ENCODE results near the gene PRKCB.
A peak's percentile ranks its signal among the peaks of the same experiment; 100 is the strongest.

The PRKCB gene

DNA sequence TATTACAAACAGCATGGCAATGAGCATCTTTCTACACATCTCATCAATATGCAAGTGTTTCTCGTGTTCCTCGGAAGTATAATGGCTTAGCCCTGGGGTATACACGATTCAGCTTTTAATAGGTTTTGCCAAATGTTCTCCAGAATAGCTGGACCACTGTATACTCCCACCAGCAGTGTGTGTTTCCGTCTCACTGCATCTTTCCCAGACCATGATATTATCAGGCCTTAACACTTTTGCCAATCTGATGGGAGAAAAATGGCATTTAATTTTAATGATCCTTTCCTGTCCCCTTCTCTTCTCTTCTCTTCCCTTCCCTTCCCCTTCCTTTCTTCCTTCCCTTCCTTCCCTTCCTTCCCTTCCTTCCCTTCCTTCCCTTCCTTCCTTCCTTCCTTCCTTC lies 30.8 kb downstream of the PRKCB start:
- DNase-seq, result no peak

DNA sequence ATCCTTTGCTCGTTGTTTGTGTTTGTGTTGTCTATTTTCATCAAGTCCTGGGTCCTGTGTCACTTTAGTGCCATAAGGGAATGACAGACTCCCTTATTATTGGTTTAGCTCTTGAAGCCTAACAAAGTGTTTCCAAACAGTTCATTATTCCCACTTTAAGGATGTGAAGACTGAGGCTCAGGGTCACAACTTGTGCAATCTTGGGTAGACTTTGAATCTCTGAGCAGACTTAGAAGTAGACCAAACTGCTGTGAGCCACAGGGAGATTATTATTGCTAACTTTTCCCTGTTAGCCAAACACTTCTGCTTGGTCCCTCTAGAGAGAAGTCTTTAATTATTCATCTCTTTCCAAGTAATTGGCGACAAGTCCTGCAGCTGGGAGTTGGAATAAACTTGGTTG lies 31.8 kb downstream of the PRKCB start:
- DNase-seq, result no peak

- DNase-seq, result no peak
Observed at GRCh38 chr16:23868136-23868535, 32.4 kb downstream of the PRKCB start.

- peak; percentile 45 for DNase-seq
Observed at GRCh38 chr16:23869052-23869451, 33.3 kb downstream of the PRKCB start.

- DNase-seq, result no peak
Observed at GRCh38 chr16:23871924-23872323, 36.1 kb downstream of the PRKCB start.

GRCh38 chr16:23874613-23875294 lies 39.0 kb downstream of the PRKCB start:
- no peak for DNase-seq

DNA sequence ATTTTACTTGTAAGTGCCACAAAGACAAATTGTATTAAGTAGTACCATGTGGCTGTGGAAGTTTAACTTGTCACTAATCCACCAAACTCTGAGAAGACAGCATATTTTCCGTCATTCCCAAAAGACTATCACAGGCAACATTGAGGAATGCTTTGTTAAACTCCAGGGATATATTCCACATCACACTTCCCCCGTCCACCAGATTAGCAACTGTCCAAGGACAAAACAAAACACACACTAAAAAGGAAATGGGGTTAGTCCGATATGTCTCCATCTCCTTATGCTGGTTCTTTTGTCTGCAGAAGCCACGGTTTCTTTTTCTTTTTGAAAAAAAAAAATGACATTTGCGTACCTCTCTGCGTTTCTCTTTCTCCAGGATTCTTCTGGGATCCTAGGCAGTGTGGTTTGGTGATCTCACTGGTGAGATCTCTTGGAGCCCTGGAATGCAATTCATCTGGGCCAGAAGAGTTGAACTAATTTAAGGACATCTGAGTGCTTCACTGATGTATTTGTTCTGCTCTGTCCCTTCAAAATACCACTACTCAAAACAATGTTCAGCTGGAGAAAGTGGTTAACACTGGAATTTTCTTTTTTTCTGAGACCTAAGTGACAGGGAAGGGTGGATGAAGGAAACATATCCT lies 40.6 kb downstream of the PRKCB start:
- no peak for DNase-seq

DNA sequence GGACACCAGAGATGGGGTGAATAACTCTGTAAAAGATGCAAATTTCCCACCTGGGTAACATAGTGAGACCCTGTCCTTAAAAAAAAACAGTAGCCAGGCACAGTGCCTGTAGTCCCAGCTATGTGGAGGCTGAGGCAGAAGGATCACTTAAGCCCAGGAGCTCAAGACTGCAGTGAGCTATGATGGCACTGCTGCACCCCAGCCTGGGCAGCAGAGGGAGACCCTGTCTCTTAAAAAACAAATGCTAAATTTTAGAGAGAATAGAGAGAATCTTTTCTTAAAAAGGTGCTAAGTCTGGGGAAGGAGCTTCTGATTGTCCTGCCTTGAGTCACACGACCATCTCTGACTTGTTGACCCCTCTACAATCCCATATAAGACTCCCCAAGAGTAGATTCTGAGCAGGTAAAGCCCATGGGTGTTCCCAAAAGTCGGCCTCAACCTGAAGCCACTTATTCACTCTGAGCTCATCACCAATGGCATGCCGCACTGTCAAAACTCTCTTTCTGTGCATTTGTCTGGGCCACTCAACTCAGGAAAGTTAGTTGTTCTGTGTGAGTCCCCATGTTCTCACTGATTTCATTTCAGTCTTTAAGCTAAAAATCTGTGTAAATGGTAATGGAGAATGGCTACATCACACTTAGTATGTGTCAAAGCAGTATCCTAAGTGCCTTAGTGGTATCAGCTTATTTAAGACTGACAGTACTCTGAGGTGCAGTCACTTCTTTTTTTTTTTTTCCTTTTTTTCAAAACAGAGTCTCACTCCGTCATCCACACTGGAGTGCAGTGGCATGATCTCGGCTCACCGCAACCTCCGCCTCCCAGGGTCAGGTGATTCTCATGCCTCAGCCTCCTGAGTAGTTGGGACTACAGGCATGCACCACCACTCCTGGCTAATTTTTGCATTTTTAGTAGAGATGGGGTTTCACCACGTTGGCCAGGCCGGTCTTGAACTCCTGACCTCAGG lies 41.6 kb downstream of the PRKCB start:
- DNase-seq, result peak; percentile 36

- DNase-seq, result no peak
Observed at GRCh38 chr16:23879735-23880373, 44.1 kb downstream of the PRKCB start.

DNA sequence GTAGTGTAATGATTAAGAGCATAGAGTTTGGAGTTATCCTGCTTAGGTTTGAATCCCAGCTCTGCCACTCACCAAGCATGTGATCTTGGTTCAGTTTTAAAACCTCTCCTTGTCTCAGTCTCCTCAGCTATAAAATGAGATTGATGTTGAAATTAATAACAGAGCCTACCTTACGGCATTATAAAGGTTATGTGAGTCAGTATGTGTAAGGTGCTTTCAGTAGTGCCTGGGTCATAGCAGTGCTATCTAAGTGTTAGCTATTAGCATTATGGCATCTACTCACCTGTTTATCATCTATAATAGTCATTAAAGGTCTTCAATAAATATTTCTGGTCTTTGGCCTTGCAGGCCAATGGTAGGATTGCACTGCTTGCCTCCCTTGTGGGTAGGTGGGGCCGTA lies 53.4 kb downstream of the PRKCB start:
- no peak for DNase-seq

GRCh38 chr16:23893986-23894385 lies 58.2 kb downstream of the PRKCB start:
- no peak for DNase-seq

DNA sequence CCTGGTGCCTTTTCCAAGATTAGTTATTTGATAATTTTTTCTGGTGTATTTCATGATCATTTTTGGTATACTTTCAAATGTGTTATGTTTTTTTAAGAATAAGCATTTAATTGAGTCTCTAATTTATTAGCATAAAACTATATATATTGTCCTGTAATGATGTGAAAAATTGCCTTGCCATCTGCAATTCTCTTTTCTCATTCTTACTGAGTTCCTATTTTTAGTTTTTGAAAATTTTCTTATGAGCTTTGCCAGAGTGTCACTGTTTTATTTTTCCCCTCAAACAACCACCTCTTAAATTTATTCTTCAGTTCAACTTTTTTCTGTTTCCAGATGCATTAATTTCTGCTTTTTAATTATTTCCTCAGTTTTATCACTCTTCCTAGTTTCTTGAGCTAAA lies 59.3 kb downstream of the PRKCB start:
- DNase-seq, result no peak

GRCh38 chr16:23896832-23897821 lies 61.3 kb downstream of the PRKCB start:
- DNase-seq, result peak; percentile 24

GRCh38 chr16:23898682-23899430 lies 63.1 kb downstream of the PRKCB start:
- DNase-seq, result no peak

DNA sequence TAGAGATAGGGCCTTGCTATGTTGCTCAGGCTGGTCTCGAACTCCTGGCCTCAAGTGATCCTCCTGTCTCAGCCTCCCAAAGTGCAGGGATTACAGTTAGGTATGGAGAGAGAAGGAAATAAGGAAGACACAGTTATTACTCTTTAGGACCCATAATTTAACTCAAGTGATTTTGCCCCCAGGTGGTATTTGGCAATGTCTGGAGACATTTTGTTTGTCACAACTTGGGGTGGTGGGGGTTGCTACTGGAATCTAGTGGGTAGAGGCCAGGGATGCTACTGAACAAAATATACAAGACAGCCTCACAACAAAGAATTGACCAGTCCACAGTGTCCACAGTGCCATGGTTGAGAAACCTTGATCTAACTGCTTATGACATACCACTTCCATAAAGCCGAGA lies 64.1 kb downstream of the PRKCB start:
- DNase-seq, result no peak

DNA sequence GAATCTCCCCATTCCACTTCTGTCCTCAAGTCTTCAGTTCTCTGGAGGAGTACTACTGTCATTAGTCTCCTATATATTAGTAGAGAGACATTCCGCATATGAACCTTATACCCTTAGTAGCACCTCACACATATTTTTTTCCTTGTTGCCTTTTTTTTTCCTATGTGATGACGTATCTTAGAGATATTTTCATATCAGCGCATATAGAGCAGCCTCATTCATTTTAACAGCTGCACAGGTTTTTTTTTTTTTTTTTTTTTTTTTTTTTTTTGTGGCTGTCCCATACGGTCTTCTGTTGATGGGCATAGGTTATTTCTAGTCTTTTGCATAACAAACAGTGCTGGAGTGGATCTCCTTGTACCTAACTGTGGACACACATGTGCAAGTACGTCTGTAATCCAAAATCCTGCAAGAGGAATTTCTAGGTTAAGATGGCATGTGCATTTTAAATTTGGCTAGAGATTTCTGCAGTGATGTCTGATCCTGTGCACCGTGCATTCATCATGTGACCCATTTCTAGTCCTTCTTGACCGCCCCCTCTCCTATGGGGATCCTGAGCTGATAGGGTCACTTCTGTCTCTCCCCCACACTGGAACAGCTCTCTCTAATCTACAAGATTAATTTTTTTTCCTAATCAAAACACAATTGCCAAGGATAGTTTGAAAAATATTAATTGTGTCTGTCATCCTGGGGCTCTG lies 64.8 kb downstream of the PRKCB start:
- DNase-seq, result no peak

DNA sequence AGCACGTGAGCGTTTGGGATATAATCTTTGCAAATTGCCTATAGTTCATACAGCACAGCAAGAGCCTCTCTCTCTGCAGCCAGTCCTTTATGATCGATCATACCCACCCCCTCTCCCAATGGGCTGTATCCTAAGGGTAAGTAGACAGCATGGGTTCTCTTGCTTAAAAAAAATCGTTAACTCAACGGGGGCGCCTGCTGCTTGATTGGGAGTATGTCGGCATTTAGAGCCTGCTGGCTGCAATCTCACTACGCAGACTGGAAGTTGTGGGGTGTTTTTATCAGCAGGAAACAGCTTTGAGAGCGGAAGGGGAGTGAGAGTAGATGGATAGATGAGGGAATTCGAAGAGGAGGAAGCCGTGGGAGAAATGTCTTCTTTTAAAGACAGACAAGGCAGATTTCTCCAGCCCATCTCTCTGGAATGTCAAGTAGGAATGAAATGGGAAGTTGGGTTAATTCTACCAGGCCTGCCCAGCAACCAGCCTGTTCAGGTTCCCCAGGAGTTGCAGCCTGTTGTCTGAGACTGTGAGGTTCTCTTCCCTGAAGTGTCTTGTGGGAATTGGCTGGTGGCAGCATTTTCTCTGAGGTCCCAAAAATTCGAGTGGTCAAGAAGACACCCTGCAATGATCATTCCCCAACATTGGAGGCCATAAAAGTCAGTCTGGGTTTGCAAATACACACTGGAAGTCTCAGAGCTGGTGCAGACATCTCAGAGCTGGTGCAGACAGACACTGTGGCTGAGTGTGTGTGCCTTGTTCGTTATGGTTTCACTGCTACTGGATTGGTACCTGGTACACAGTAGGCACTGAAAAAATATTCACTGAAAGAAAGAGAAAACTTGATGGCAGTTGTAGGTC lies 65.6 kb downstream of the PRKCB start:
- peak; percentile 14 for DNase-seq

- DNase-seq, result no peak
Observed at GRCh38 chr16:23902034-23902747, 66.4 kb downstream of the PRKCB start.

Measured in CD4-positive, alpha-beta T cell treated with Interleukin-17A for 4 hours (primary cell).